Large intestine (tissue), 3 donors: Measurements from ENCODE around the gene APLP1. TPM values are rescaled to one million over a fixed set of nuclear protein-coding genes. Genes with fewer than 3 reads are reported as not detected.
"Not testable (repeated sequence)": the region's sequence is repeated elsewhere in the genome, so short reads cannot be mapped to it uniquely, and the experiment has no call there.

Experiments
- DNase-seq, 2 donors: peaks; one replicate each; pipeline versions ENCODE4 v3.0.0 to v3.0.0-alpha.2; 2013
- H3K27ac ChIP-seq: one replicate; pipeline ENCODE4 v1.5.1; 2013; ENCODE audit warnings: low read length
- H3K27me3 ChIP-seq: 2 replicates; pipeline ENCODE4 v1.6.1; 2013; ENCODE audit warnings: low read length; ENCODE audit not compliant: control insufficient read depth, insufficient read depth
- H3K36me3 ChIP-seq: 2 replicates; pipeline ENCODE4 v1.6.1; 2013; ENCODE audit warnings: low read length; ENCODE audit not compliant: control insufficient read depth, insufficient read depth
- H3K4me1 ChIP-seq: one replicate; pipeline ENCODE4 v1.6.1; 2013; ENCODE audit warnings: low read length; ENCODE audit not compliant: control insufficient read depth, insufficient read depth
- H3K4me3 ChIP-seq: one replicate; pipeline ENCODE4 v1.5.1; 2013; ENCODE audit warnings: low read length
- H3K9me3 ChIP-seq: one replicate; pipeline ENCODE4 v1.6.1; 2013; ENCODE audit warnings: mild to moderate bottlenecking, low read depth, low read length, moderate library complexity; ENCODE audit not compliant: control insufficient read depth
- WGBS: methylation state at CpG from one replicate; pipeline ENCODE4 v1.1.5; 2013; ENCODE audit warnings: low lambda C conversion rate; ENCODE audit not compliant: insufficient coverage; 5-methylcytosine and 5-hydroxymethylcytosine counted together
- polyA plus RNA-seq: library from polyadenylated mRNA; unstranded; fragments of 120-200 nt; gene quantifications from one replicate; pipeline ENCODE4 v1.2.1, GENCODE V29; 2013

Gene APLP1
- polyA plus RNA-seq, 1 donor, result 32.7 TPM

GRCh38 chr19:35882114-35882832, 13.9 kb downstream of the APLP1 start:
- peaks cover 20% of the 10 kb centered on the region for H3K27me3 ChIP-seq
- no peaks in the 10 kb centered on the region for H3K9me3 ChIP-seq
- 24% methylated on average over 3 of the region's 8 CpGs for WGBS
- H3K36me3 ChIP-seq, result no peaks in the 10 kb centered on the region
- H3K4me3 ChIP-seq, result no peak overlapping the region
- H3K4me1 ChIP-seq, result no peaks in the 10 kb centered on the region
- H3K27ac ChIP-seq, result no peak overlapping the region
- DNase-seq, result peak in 1 of 2 donors; percentile 58

GRCh38 chr19:35883882-35884281, 15.5 kb downstream of the APLP1 start:
- H3K4me3 ChIP-seq, result no peak overlapping the region
- no CpG with 5 or more reads among the region's 2 CpGs for WGBS
- H3K36me3 ChIP-seq, result peaks cover 8% of the 10 kb centered on the region
- H3K4me1 ChIP-seq, result no peaks in the 10 kb centered on the region
- no peak for DNase-seq
- no peaks in the 10 kb centered on the region for H3K9me3 ChIP-seq
- H3K27ac ChIP-seq, result no peak overlapping the region
- H3K27me3 ChIP-seq, result peaks cover 7% of the 10 kb centered on the region

GRCh38 chr19:35885225-35885738, 16.9 kb downstream of the APLP1 start:
- no peaks in the 10 kb centered on the region for H3K27me3 ChIP-seq
- no peak overlapping the region for H3K4me3 ChIP-seq
- no peaks in the 10 kb centered on the region for H3K4me1 ChIP-seq
- no peak overlapping the region for H3K27ac ChIP-seq
- peaks cover 20% of the 10 kb centered on the region for H3K36me3 ChIP-seq
- no CpG with 5 or more reads among the region's 6 CpGs for WGBS
- DNase-seq, result no peak
- H3K9me3 ChIP-seq, result no peaks in the 10 kb centered on the region

- H3K4me3 ChIP-seq, result no peak overlapping the region
- DNase-seq, result no peak
- no peaks in the 10 kb centered on the region for H3K4me1 ChIP-seq
- WGBS, result 96% methylated on average over 3 of the region's 8 CpGs
- H3K27ac ChIP-seq, result no peak overlapping the region
- no peaks in the 10 kb centered on the region for H3K9me3 ChIP-seq
- H3K27me3 ChIP-seq, result no peaks in the 10 kb centered on the region
- H3K36me3 ChIP-seq, result peaks cover 22% of the 10 kb centered on the region
Measured at GRCh38 chr19:35885904-35886303, 17.5 kb downstream of the APLP1 start.

GRCh38 chr19:35887197-35887596, 18.8 kb downstream of the APLP1 start:
- no peak overlapping the region for H3K4me3 ChIP-seq

GRCh38 chr19:35888398-35888797, 20.0 kb downstream of the APLP1 start:
- Histone ChIP-seq H3K4me1 (no peaks in the 10 kb centered on the region), H3K36me3 (peaks cover 22% of the 10 kb centered on the region), H3K4me3 (no peak overlapping the region), H3K27me3 (no peaks in the 10 kb centered on the region), H3K9me3 (no peaks in the 10 kb centered on the region), H3K27ac (no peak overlapping the region)
- no peak for DNase-seq
- no CpG with 5 or more reads among the region's 9 CpGs for WGBS

More at GRCh38 chr19:35887197-35887596, 18.8 kb downstream of the APLP1 start:
- Histone ChIP-seq H3K36me3 (peaks cover 22% of the 10 kb centered on the region), H3K9me3 (no peaks in the 10 kb centered on the region), H3K4me1 (no peaks in the 10 kb centered on the region), H3K27ac (no peak overlapping the region), H3K27me3 (no peaks in the 10 kb centered on the region)
- DNase-seq, result no peak
- WGBS, result 100% methylated on average over 1 of the region's 5 CpGs

- DNase-seq, result no peak
- Histone ChIP-seq H3K27ac (no peak overlapping the region), H3K27me3 (no peaks in the 10 kb centered on the region), H3K9me3 (no peaks in the 10 kb centered on the region), H3K4me1 (no peaks in the 10 kb centered on the region), H3K4me3 (no peak overlapping the region), H3K36me3 (peaks cover 22% of the 10 kb centered on the region)
- WGBS, result 100% methylated on average over 1 of the region's 18 CpGs
Measured at GRCh38 chr19:35889370-35890112, 21.2 kb downstream of the APLP1 start.

GRCh38 chr19:35890113-35890650, 21.8 kb downstream of the APLP1 start:
- H3K27ac ChIP-seq, result no peak overlapping the region
- no peak overlapping the region for H3K4me3 ChIP-seq
- peaks cover 22% of the 10 kb centered on the region for H3K36me3 ChIP-seq
- no peak for DNase-seq
- 90% methylated on average over 2 of the region's 13 CpGs for WGBS
- no peaks in the 10 kb centered on the region for H3K9me3 ChIP-seq
- no peaks in the 10 kb centered on the region for H3K27me3 ChIP-seq
- no peaks in the 10 kb centered on the region for H3K4me1 ChIP-seq

- not testable (repeated sequence) for H3K27me3 ChIP-seq, H3K4me1 ChIP-seq, H3K9me3 ChIP-seq, H3K27ac ChIP-seq, H3K4me3 ChIP-seq, DNase-seq
- H3K36me3 ChIP-seq, result peaks cover 33% of the 10 kb centered on the region
- no CpG with 5 or more reads among the region's 3 CpGs for WGBS
Measured at GRCh38 chr19:35891819-35892218, 23.4 kb downstream of the APLP1 start.

- Histone ChIP-seq H3K36me3 (peaks cover 25% of the 10 kb centered on the region), H3K4me3 (no peak overlapping the region)
Measured at GRCh38 chr19:35894342-35894741, 26.0 kb downstream of the APLP1 start.

More at GRCh38 chr19:35894342-35894741, 26.0 kb downstream of the APLP1 start:
- no CpG with 5 or more reads among the region's 2 CpGs for whole genome bisulfite sequencing
- no peaks in the 10 kb centered on the region for H3K9me3 ChIP-seq
- H3K27ac ChIP-seq, result no peak overlapping the region
- no peak for DNase-seq
- no peaks in the 10 kb centered on the region for H3K27me3 ChIP-seq
- peaks cover 10% of the 10 kb centered on the region for H3K4me1 ChIP-seq
